ENCODE data around the gene DYRK4. TPM values are rescaled to one million over a fixed set of nuclear protein-coding genes. Genes with fewer than 3 reads are reported as not detected.

Gene DYRK4
- polyA plus RNA-seq, 4 donors, result 23.7 to 63.3 (median 28.9) TPM

DNA sequence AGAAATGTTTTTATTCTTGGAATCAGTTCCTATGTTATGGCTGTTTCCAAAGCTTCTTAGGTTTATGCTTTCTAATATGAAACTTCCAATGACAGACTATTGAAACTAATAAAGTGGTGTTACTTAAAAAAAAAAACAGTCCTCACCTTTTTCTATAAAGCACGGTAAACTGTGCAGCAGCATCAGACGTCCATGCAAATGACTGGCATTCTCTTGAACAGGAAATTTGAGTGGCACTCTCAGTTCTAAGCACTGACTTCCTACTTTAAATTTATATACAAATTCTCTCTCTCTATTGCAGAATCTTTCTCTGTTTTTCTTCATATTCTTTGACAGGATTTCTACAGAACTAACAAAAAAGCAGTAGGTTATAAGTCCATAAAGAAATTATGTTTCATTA is 26.1 kb upstream of the DYRK4 start:
- 62 to 72% (median 65%) methylated on average over 2 of the region's 2 CpGs for WGBS, 3 donors
- H3K9me3 ChIP-seq (ENCODE audit: control insufficient read depth in 2 of 2, insufficient read depth in 1 of 2, low read depth in 1 of 2, low read length in 1 of 2), result no peaks in the 10 kb centered on the region
- no peak overlapping the region for H3K4me3 ChIP-seq (ENCODE audit: low read depth in 1 of 3, low read length in 3 of 3)
- no peak for DNase-seq
- no peak overlapping the region for H3K27ac ChIP-seq (ENCODE audit: low read depth in 1 of 3, low read length in 2 of 3)
- peaks cover 0 to 2% (median 0%) of the 10 kb centered on the region in 3 donors for H3K4me1 ChIP-seq (ENCODE audit: control insufficient read depth in 3 of 3, insufficient read depth in 2 of 3, low read depth in 1 of 3, low read length in 2 of 3)
- H3K27me3 ChIP-seq (ENCODE audit: control insufficient read depth in 3 of 3, insufficient read depth in 3 of 3, low read length in 3 of 3), result no peaks in the 10 kb centered on the region
- FAIRE-seq, result no peak
- H3K36me3 ChIP-seq (ENCODE audit: control insufficient read depth in 3 of 3, insufficient read depth in 2 of 3, low read depth in 1 of 3, low read length in 3 of 3), result peaks cover 4 to 7% (median 7%) of the 10 kb centered on the region in 3 donors

DNA sequence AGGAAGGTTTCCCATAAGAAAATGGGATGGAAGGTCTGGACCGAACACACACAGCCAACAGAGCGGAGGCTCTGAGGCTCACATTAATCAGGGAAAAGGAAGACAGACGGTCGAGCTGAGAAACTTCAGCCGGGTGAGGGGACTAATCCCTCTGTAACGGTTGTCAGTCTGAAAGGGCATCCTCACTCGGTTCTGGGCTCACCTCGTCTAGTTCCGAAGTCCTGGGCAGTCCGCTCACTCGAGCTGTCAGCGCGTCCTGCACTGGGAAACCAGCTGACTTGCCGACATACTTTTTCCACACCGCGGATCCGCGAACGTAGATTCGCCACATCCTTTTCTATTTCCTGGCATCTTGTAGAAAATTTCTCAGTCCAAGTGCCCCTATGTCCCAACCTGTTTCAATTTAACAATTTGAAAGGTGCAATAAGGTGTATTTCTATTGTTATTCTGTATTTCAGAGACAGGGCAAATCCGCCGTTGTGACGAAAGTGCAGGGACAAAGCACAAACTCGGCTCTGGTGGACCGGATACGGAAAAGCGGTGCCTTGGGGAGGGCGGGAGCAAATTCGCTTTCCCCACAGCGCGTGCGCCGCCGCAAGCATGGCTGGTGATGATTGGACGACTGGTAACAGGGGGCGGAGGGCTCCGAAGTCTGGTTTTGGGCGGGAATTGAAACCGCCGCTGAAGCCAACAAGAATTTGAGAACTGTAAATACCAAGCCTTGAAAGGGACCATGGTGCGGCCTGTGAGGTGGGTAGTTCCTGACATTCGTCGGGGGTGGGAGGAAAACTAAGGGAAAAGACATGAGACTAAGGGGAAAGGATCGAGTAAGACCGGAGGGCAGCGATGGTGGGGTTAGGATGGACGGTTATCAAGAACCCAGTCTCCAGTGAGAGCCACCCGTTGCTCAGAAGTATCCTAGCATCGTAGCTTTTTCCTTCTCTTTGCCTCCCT is 23.5 kb upstream of the DYRK4 start, which contains the start of gene RAD51AP1:
RAD51AP1 (plus strand) TSS at position 684 of the 954 bp plus-strand sequence; CDS start at position 734, 50 bp downstream.
- Histone ChIP-seq H3K36me3 (ENCODE audit: control insufficient read depth in 3 of 3, insufficient read depth in 2 of 3, low read depth in 1 of 3, low read length in 3 of 3) (no peaks in the 10 kb centered on the region), H3K4me3 (ENCODE audit: low read depth in 1 of 3, low read length in 3 of 3) (peak within 1 kb of the TSS; percentile 53 to 91 (median 89)), H3K27me3 (ENCODE audit: control insufficient read depth in 3 of 3, insufficient read depth in 3 of 3, low read length in 3 of 3) (no peaks in the 10 kb centered on the region), H3K4me1 (ENCODE audit: control insufficient read depth in 3 of 3, insufficient read depth in 2 of 3, low read depth in 1 of 3, low read length in 2 of 3) (peaks cover 0 to 2% (median 0%) of the 10 kb centered on the region in 3 donors), H3K27ac (ENCODE audit: low read depth in 1 of 3, low read length in 2 of 3) (peak within 1 kb of the TSS; percentile 67 to 96 (median 81)), H3K9me3 (ENCODE audit: control insufficient read depth in 2 of 2, insufficient read depth in 1 of 2, low read depth in 1 of 2, low read length in 1 of 2) (no peaks in the 10 kb centered on the region)
- peak; percentile 97 to 98 for DNase-seq
- 0% methylated on average over 49 of the region's 49 CpGs for WGBS, 3 donors
- peak; percentile 85 for FAIRE-seq

DNA sequence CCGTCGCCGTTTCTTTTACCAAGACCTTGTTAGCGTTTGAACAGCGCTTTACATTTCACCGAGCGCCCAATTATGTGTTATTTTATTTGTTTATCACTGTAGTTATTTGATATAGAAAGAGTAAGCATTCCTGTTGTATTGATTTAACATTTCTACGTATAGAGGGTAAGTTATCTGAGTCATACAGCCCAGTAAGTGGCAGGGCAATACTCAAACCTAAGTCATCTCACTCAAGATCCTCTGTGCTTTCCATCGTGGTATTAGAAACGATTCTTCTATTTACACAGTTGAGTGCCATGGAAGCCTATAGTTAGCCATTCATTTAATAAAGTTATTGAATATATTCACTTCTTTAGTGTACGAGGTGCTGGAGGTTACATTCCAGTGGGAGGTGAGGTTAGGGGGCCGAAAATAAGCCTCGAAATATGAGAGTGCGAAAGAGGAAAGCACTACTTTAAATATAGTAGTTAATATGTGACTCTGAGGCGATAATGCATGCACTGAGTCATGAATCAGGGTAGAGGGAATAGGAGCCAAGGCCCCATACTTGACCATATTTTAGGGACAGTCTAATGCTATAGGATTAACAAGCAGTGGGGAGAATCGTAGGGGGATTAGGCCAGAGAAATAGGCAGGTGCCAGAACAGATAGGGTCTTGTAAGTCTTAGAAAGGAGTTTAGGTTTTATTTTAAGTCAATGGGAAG is 22.7 kb upstream of the DYRK4 start:
- Histone ChIP-seq H3K9me3 (ENCODE audit: control insufficient read depth in 2 of 2, insufficient read depth in 1 of 2, low read depth in 1 of 2, low read length in 1 of 2) (no peaks in the 10 kb centered on the region), H3K27ac (ENCODE audit: low read depth in 1 of 3, low read length in 2 of 3) (peak overlapping the region in 1 of 3 donors; percentile 96), H3K4me3 (ENCODE audit: low read depth in 1 of 3, low read length in 3 of 3) (peak overlapping the region; percentile 36 to 91 (median 89)), H3K36me3 (ENCODE audit: control insufficient read depth in 3 of 3, insufficient read depth in 2 of 3, low read depth in 1 of 3, low read length in 3 of 3) (no peaks in the 10 kb centered on the region), H3K27me3 (ENCODE audit: control insufficient read depth in 3 of 3, insufficient read depth in 3 of 3, low read length in 3 of 3) (no peaks in the 10 kb centered on the region), H3K4me1 (ENCODE audit: control insufficient read depth in 3 of 3, insufficient read depth in 2 of 3, low read depth in 1 of 3, low read length in 2 of 3) (peaks cover 0 to 2% (median 0%) of the 10 kb centered on the region in 3 donors)
- DNase-seq (no peak), FAIRE-seq (no peak)
- 3 to 9% (median 6%) methylated on average over 16 of the region's 16 CpGs for WGBS, 3 donors

DNA sequence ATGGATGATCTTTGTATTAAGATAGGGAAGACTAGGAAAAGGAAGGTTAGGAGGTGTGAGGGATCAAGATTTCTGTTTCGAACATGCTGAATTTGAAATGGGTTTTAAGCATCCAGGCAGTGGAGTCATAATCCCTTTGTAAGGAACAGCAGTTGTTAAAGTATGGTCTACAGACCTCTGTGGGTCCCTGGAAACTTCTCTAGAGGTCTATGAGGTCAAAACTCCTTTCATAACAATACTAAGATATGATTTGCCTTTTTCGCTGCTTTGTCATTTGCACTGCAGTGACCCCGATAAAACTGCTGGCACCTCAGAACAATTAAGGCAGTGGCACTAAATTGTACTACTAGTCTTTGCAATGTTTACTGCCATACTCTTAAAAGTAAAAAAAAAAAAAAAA is 21.8 kb upstream of the DYRK4 start:
- Histone ChIP-seq H3K27ac (ENCODE audit: low read depth in 1 of 3, low read length in 2 of 3) (no peak overlapping the region), H3K4me1 (ENCODE audit: control insufficient read depth in 3 of 3, insufficient read depth in 2 of 3, low read depth in 1 of 3, low read length in 2 of 3) (peaks cover 0 to 2% (median 0%) of the 10 kb centered on the region in 3 donors), H3K27me3 (ENCODE audit: control insufficient read depth in 3 of 3, insufficient read depth in 3 of 3, low read length in 3 of 3) (no peaks in the 10 kb centered on the region), H3K4me3 (ENCODE audit: low read depth in 1 of 3, low read length in 3 of 3) (no peak overlapping the region), H3K9me3 (ENCODE audit: control insufficient read depth in 2 of 2, insufficient read depth in 1 of 2, low read depth in 1 of 2, low read length in 1 of 2) (no peaks in the 10 kb centered on the region), H3K36me3 (ENCODE audit: control insufficient read depth in 3 of 3, insufficient read depth in 2 of 3, low read depth in 1 of 3, low read length in 3 of 3) (no peaks in the 10 kb centered on the region)
- WGBS, 3 donors, result 75 to 83% (median 77%) methylated on average over 3 of the region's 3 CpGs
- no peak for FAIRE-seq
- DNase-seq, result no peak

DNA sequence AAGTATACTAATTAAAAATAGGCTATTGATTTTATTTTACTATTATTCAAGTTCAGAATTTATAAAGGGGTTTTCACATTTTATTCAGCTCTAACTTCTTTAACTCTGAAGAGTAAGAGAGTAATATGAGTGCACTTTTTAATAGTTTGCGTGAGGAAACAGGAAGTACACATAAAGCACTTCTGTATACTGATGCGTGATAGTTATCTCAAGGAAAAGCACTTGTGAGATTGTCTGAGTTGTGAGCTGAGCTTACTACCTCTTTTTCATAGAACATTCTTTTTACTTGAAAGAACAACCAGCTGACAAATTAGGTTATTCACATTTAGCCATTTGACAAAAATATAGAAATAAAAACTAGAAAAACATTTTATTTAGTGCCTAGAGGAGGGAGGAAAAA is 21.4 kb upstream of the DYRK4 start:
- DNase-seq (no peak), FAIRE-seq (no peak)
- no peak overlapping the region for H3K4me3 ChIP-seq (ENCODE audit: low read depth in 1 of 3, low read length in 3 of 3)
- H3K9me3 ChIP-seq (ENCODE audit: control insufficient read depth in 2 of 2, insufficient read depth in 1 of 2, low read depth in 1 of 2, low read length in 1 of 2), result no peaks in the 10 kb centered on the region
- 57 to 88% (median 72%) methylated on average over 2 of the region's 2 CpGs for WGBS, 3 donors
- no peaks in the 10 kb centered on the region for H3K36me3 ChIP-seq (ENCODE audit: control insufficient read depth in 3 of 3, insufficient read depth in 2 of 3, low read depth in 1 of 3, low read length in 3 of 3)
- no peak overlapping the region for H3K27ac ChIP-seq (ENCODE audit: low read depth in 1 of 3, low read length in 2 of 3)
- no peaks in the 10 kb centered on the region for H3K27me3 ChIP-seq (ENCODE audit: control insufficient read depth in 3 of 3, insufficient read depth in 3 of 3, low read length in 3 of 3)
- peaks cover 0 to 2% (median 0%) of the 10 kb centered on the region in 3 donors for H3K4me1 ChIP-seq (ENCODE audit: control insufficient read depth in 3 of 3, insufficient read depth in 2 of 3, low read depth in 1 of 3, low read length in 2 of 3)

DNA sequence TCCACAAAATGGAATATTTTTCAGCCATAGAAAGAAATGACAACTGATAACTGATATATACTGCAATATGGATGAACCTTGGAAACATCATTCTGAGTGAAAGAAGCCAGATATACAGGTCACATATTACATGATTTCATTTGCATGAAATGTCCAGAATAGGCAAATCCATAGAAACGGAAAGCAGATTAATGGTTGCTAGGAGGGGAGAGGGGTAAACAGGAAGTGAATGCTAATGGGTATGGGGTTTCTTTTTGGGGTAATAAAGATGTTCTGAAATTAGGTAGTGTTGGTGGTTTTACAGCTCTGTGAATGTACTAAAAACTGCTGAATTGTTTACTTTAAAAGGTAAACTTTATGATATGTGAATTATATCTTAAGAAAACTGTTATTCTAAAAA is 16.8 kb upstream of the DYRK4 start:
- DNase-seq (no peak), FAIRE-seq (no peak)
- Histone ChIP-seq H3K9me3 (ENCODE audit: control insufficient read depth in 2 of 2, insufficient read depth in 1 of 2, low read depth in 1 of 2, low read length in 1 of 2) (no peaks in the 10 kb centered on the region), H3K27ac (ENCODE audit: low read depth in 1 of 3, low read length in 2 of 3) (no peak overlapping the region), H3K27me3 (ENCODE audit: control insufficient read depth in 3 of 3, insufficient read depth in 3 of 3, low read length in 3 of 3) (no peaks in the 10 kb centered on the region), H3K36me3 (ENCODE audit: control insufficient read depth in 3 of 3, insufficient read depth in 2 of 3, low read depth in 1 of 3, low read length in 3 of 3) (peaks cover 0 to 3% (median 0%) of the 10 kb centered on the region in 3 donors), H3K4me1 (ENCODE audit: control insufficient read depth in 3 of 3, insufficient read depth in 2 of 3, low read depth in 1 of 3, low read length in 2 of 3) (no peaks in the 10 kb centered on the region), H3K4me3 (ENCODE audit: low read depth in 1 of 3, low read length in 3 of 3) (no peak overlapping the region)
- WGBS, 3 donors, result 69 to 92% (median 89%) methylated on average over 1 of the region's 1 CpG

DNA sequence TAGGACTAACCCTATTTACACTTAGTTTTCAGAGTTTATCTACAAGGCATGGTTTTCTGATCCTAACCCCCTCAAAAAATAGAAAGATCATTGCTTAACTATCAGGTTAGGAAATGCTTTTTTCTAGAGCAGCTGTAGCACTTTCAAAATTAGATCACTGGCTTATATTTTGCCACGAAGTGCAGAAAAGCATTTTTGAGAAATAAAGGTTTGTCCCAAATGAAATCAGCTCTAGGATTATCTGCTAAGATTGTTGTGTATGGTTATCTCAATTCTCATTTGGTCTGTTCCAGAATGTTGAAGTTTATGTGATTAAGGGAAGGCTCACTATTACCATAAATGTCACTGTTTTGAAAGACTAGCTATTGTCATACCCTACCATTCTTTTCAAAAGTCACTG is 9.8 kb upstream of the DYRK4 start:
- Histone ChIP-seq H3K4me3 (ENCODE audit: low read depth in 1 of 3, low read length in 3 of 3) (no peak overlapping the region), H3K9me3 (ENCODE audit: control insufficient read depth in 2 of 2, insufficient read depth in 1 of 2, low read depth in 1 of 2, low read length in 1 of 2) (no peaks in the 10 kb centered on the region), H3K4me1 (ENCODE audit: control insufficient read depth in 3 of 3, insufficient read depth in 2 of 3, low read depth in 1 of 3, low read length in 2 of 3) (no peaks in the 10 kb centered on the region), H3K27me3 (ENCODE audit: control insufficient read depth in 3 of 3, insufficient read depth in 3 of 3, low read length in 3 of 3) (no peaks in the 10 kb centered on the region), H3K27ac (ENCODE audit: low read depth in 1 of 3, low read length in 2 of 3) (no peak overlapping the region), H3K36me3 (ENCODE audit: control insufficient read depth in 3 of 3, insufficient read depth in 2 of 3, low read depth in 1 of 3, low read length in 3 of 3) (peaks cover 0 to 4% (median 0%) of the 10 kb centered on the region in 3 donors)
- WGBS, 3 donors, result 84 to 96% (median 95%) methylated on average over 1 of the region's 1 CpG
- DNase-seq (no peak), FAIRE-seq (no peak)

DNA sequence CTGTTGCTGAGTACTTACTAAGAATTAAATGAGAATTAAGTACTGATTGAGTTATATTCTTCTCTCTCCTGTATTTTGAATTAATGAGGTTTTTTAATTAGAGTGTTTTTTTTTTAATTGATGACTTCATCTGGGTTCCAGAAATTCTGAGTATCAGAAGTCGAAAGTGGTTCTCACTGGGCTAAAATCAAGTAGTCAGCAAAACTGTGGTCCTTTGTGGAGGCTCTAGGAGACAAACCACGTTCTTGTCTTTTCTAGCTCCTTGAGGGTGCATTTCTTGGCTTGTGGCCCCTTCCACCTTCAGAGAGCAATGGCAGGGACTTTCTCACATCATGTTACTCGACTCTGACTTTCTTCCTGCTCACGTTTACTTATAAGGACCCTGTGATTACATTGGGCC is 8.1 kb upstream of the DYRK4 start:
- Histone ChIP-seq H3K27ac (ENCODE audit: low read depth in 1 of 3, low read length in 2 of 3) (no peak overlapping the region), H3K4me3 (ENCODE audit: low read depth in 1 of 3, low read length in 3 of 3) (no peak overlapping the region), H3K9me3 (ENCODE audit: control insufficient read depth in 2 of 2, insufficient read depth in 1 of 2, low read depth in 1 of 2, low read length in 1 of 2) (no peaks in the 10 kb centered on the region), H3K36me3 (ENCODE audit: control insufficient read depth in 3 of 3, insufficient read depth in 2 of 3, low read depth in 1 of 3, low read length in 3 of 3) (peaks cover 0 to 4% (median 0%) of the 10 kb centered on the region in 3 donors), H3K27me3 (ENCODE audit: control insufficient read depth in 3 of 3, insufficient read depth in 3 of 3, low read length in 3 of 3) (no peaks in the 10 kb centered on the region), H3K4me1 (ENCODE audit: control insufficient read depth in 3 of 3, insufficient read depth in 2 of 3, low read depth in 1 of 3, low read length in 2 of 3) (no peaks in the 10 kb centered on the region)
- 84 to 89% (median 88%) methylated on average over 4 of the region's 4 CpGs for WGBS, 3 donors
- FAIRE-seq (no peak), DNase-seq (no peak)

All from small intestine (tissue), 7 donors.